Measurements from ENCODE around the gene ZNF81. TPM values are rescaled to one million over a fixed set of nuclear protein-coding genes. Genes with fewer than 3 reads are reported as not detected.
"Not testable (repeated sequence)": the region's sequence is repeated elsewhere in the genome, so short reads cannot be mapped to it uniquely, and the experiment has no call there.

Gene ZNF81
- total RNA-seq, 1 donor from 2014 or later: 15.4 TPM

- no peaks in the 10 kb centered on the region for H3K27me3 Mint-ChIP-seq
- no peak overlapping the region for H3K27ac Mint-ChIP-seq
- TF ChIP-seq CTCF (conservative IDR thresholded peaks at IDR 0.05): no peak
- no peaks in the 10 kb centered on the region for H3K9me3 Mint-ChIP-seq
- no peaks in the 10 kb centered on the region for H3K4me1 Mint-ChIP-seq (ENCODE audit: unreplicated experiment)
- peak overlapping the region; percentile 44 for H3K4me3 Mint-ChIP-seq
- no peaks in the 10 kb centered on the region for H3K36me3 Mint-ChIP-seq
- no peak for DNase-seq (ENCODE audit: extremely low spot score, unreplicated experiment)
These were observed 1.7 kb downstream of the ZNF81 start for GRCh38 chrX:47838361-47838760.

DNA sequence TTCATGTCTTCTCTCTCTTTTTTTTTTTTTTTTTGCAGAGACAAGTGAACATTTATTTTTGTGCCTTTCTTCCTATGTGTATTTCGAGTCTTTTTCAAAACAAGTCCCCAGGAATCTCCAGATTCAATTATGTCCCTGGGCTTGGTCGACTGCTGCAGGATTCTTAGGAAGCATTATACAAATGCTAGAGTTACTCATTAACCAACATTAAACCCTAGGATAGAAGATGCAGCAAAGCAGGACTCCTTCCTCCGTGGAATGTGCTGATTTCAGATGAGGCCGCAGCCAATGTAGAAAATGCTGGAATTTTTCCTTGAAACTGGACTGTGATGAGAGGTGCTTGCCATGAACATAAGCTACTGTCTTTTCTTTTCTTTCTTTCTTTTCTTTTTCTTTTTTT, 3.4 kb downstream of the ZNF81 start:
- Mint-ChIP-seq H3K4me1 (ENCODE audit: unreplicated experiment) (no peaks in the 10 kb centered on the region), H3K27ac (peak overlapping the region; percentile 18), H3K4me3 (peak overlapping the region; percentile 77), H3K9me3 (no peaks in the 10 kb centered on the region), H3K36me3 (no peaks in the 10 kb centered on the region), H3K27me3 (no peaks in the 10 kb centered on the region)
- no peak for TF ChIP-seq CTCF (conservative IDR thresholded peaks at IDR 0.05)
- no peak for DNase-seq (ENCODE audit: extremely low spot score, unreplicated experiment)

DNA sequence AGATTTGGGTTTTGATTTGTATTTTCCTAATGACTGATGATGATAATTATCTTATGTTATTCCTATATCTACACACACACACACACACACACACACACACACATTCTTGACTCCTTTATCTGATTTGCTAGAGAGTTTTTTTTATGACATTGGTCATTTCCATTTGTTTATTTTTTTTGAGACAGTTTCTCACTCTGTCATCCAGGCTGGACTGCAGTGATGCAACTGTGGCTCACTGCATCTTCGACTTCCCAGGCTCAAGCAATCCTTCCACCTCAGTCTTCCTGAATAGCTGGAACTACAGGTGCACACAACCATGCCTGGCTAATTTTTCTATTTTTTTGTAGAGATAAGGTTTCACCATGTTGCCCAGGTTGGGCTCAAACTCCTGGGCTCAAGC, 6.7 kb downstream of the ZNF81 start:
- Mint-ChIP-seq H3K27me3 (no peaks in the 10 kb centered on the region), H3K27ac (no peak overlapping the region), H3K4me1 (ENCODE audit: unreplicated experiment) (no peaks in the 10 kb centered on the region), H3K9me3 (no peaks in the 10 kb centered on the region), H3K36me3 (no peaks in the 10 kb centered on the region), H3K4me3 (no peak overlapping the region)
- no peak for TF ChIP-seq CTCF (conservative IDR thresholded peaks at IDR 0.05)
- no peak for DNase-seq (ENCODE audit: extremely low spot score, unreplicated experiment)

DNA sequence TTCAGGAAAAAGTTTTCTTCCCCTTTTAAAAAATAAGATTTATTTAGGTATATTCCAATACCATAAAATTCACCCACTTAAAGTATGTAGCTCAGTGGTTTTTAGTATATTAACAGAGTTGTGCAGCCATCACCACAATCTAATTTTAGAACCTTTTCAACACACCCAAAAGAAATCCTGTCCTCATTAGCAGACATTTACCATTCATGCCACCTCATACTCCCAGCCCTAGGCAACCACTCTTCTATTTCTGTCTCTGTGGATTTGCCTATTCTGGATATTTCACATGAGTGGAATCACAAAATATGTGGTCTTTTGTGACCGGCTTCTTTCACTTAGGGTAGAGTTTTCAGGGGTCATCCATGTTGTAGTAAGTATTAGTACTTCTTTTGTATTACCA, 7.4 kb downstream of the ZNF81 start:
- Mint-ChIP-seq H3K4me3 (no peak overlapping the region), H3K27ac (no peak overlapping the region), H3K4me1 (ENCODE audit: unreplicated experiment) (no peaks in the 10 kb centered on the region), H3K36me3 (no peaks in the 10 kb centered on the region), H3K27me3 (no peaks in the 10 kb centered on the region), H3K9me3 (no peaks in the 10 kb centered on the region)
- DNase-seq (ENCODE audit: extremely low spot score, unreplicated experiment): no peak
- TF ChIP-seq CTCF (conservative IDR thresholded peaks at IDR 0.05): no peak

GRCh38 chrX:47846040-47846439, 9.3 kb downstream of the ZNF81 start:
- Mint-ChIP-seq H3K36me3 (no peaks in the 10 kb centered on the region), H3K27me3 (no peaks in the 10 kb centered on the region), H3K4me3 (no peak overlapping the region), H3K4me1 (ENCODE audit: unreplicated experiment) (no peaks in the 10 kb centered on the region), H3K27ac (no peak overlapping the region), H3K9me3 (no peaks in the 10 kb centered on the region)
- no peak for TF ChIP-seq CTCF (conservative IDR thresholded peaks at IDR 0.05)
- no peak for DNase-seq (ENCODE audit: extremely low spot score, unreplicated experiment)

- Mint-ChIP-seq H3K27me3 (no peaks in the 10 kb centered on the region), H3K27ac (no peak overlapping the region), H3K36me3 (no peaks in the 10 kb centered on the region), H3K4me1 (ENCODE audit: unreplicated experiment) (no peaks in the 10 kb centered on the region), H3K4me3 (no peak overlapping the region), H3K9me3 (no peaks in the 10 kb centered on the region)
- TF ChIP-seq CTCF (conservative IDR thresholded peaks at IDR 0.05): no peak
- no peak for DNase-seq (ENCODE audit: extremely low spot score, unreplicated experiment)
These were observed 13.1 kb downstream of the ZNF81 start for GRCh38 chrX:47849778-47850177.

DNA sequence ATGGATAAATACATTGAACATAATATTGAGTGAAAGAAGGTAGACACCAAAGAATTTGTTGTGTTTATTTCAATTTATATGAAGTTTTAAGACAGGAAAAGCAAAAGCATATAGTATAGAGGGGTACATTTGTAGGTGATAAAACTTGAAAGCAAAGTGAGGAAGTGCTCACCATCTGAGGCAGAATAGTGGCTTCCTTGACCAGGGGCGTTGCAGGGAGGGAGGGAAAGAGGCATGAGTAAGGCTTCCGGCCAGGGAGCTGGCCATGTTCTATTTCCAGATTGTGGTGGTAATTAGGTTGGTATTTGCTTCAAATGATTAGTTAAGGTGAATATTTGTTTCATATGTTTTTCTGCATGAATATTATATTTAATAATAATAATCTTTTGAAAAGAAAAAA, 13.7 kb downstream of the ZNF81 start:
- not testable (repeated sequence) for H3K36me3 Mint-ChIP-seq; H3K4me3 Mint-ChIP-seq; DNase-seq (ENCODE audit: extremely low spot score, unreplicated experiment); H3K27me3 Mint-ChIP-seq; H3K9me3 Mint-ChIP-seq; H3K4me1 Mint-ChIP-seq (ENCODE audit: unreplicated experiment); H3K27ac Mint-ChIP-seq
